GM18517 (cell line): ENCODE results near the gene RANGAP1.

ENCODE experiments used
- ATAC-seq: cut with Tn5 transposase; IDR thresholded peaks from one replicate; pipeline ENCODE4 v1.9.1; 2021; ENCODE audit warnings: mild to moderate bottlenecking, moderate library complexity; ENCODE audit not compliant: unreplicated experiment

Gene RANGAP1, protein sequence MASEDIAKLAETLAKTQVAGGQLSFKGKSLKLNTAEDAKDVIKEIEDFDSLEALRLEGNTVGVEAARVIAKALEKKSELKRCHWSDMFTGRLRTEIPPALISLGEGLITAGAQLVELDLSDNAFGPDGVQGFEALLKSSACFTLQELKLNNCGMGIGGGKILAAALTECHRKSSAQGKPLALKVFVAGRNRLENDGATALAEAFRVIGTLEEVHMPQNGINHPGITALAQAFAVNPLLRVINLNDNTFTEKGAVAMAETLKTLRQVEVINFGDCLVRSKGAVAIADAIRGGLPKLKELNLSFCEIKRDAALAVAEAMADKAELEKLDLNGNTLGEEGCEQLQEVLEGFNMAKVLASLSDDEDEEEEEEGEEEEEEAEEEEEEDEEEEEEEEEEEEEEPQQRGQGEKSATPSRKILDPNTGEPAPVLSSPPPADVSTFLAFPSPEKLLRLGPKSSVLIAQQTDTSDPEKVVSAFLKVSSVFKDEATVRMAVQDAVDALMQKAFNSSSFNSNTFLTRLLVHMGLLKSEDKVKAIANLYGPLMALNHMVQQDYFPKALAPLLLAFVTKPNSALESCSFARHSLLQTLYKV

DNA sequence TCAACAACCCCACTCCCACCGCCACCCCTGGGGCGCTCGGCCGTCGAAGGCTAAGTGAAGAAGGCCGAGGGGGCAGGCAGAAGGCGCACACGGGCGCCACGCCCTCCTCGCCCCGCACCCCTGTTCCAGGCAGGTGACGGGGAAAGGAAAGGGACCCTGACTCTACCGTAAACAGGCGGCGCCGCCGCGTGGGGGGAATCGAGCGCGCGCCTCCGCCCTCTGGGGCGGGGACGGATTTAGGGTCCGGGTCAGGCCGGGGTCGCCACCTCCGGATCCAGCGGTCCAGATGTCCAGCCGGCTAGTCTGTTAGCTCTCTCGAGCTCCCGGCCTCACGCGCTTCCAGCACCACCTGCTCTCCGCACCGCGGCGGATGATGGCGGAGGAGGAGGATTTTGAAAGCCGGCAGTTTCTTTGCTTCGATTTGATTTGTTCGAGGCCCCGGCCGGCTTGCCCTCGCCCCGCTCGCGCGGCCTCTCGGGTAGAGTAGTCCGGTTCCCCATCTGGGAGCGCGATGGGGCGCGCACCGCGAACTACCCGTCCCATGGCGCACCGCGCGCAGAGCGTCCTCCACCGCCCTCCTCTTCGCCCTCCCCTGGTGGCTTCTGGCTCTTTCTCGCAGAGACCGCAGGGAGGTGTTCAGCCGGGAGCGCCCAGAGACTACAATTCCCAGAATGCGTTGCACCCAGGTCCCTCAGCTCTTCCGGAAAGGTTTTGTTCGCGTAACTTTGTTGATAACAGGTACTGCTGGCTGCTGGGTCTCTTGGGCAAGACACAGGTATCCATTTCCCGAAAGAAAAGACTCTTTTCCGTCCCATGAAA is at the start of gene RANGAP1:
Gene RANGAP1 (minus strand): TSS at position 368 of the 819 bp plus-strand sequence. CDS start 5,143 bp downstream, outside the sequence.
- ATAC-seq = peak; percentile 87

DNA sequence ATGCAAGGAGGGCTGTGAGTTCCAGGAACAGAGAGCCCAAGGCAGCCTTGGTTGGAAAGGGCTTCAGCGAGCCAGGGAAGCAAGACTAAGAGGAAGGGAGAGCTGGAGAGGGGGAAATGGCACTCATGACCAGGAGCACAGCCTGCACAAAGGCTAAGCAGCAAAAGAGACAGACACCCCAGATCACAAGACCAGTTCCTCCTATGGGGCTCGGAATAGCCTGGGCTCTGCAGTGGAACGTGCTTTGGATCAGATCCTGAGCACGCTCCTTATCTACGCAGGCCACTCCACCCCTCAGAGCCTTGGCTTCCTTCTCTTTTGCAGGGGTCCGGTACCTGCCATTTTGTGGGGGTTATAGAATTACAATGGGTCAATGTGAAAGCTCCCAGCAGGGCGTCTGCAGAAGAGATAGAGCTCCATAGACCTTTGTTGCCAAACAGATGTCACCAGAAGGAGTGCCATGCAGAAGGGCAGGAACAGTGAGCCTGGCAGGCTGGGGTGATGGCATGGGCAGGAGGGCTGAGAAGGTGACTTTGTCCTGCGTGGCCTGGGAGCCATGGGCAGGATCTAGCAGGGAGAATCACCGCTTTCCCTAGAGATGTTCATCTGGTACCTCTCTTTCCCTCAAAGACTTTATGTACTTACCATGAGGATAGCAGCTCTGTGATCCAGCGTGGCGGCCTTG is 49.1 kb upstream of the RANGAP1 start:
- ATAC-seq = no peak

DNA sequence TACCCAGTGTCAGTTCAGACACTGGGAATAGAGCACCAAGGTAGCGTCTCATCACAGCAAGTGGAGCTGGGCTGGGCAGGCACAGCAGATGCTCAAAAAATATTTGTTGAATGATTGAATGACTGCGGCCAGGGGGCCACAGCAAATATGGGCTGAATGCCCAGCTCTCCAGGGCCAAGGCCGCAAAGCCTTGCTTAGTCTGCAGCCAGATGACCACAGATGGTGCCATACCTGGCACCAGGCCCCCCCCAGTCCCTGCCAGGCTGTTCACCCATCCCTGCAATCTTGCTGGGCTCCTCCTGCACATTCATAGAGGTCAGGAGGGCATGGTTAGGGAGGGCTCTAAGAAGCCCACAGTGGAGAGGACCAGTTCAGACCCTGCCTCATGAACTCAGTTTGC is 48.2 kb upstream of the RANGAP1 start:
- ATAC-seq = no peak

DNA sequence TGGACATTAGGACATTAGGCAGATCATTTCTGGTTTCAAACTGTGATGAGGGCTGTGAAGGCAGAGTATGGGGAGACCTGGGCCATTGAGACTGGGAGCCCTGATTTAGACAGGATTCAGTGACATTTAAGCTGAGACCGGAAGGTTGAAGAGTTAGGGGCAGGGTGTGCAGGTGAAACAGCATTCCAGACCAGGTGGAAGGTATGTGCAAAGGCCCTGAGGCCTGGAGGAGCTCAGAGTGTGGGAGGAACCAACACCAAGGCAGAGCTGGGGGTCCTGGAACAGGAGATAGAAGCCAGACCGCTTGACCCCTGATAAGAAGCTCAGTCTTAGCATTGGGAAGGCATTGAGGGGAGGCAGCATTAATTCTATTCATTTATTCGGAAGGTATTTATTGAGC is 47.8 kb upstream of the RANGAP1 start:
- no peak for ATAC-seq

DNA sequence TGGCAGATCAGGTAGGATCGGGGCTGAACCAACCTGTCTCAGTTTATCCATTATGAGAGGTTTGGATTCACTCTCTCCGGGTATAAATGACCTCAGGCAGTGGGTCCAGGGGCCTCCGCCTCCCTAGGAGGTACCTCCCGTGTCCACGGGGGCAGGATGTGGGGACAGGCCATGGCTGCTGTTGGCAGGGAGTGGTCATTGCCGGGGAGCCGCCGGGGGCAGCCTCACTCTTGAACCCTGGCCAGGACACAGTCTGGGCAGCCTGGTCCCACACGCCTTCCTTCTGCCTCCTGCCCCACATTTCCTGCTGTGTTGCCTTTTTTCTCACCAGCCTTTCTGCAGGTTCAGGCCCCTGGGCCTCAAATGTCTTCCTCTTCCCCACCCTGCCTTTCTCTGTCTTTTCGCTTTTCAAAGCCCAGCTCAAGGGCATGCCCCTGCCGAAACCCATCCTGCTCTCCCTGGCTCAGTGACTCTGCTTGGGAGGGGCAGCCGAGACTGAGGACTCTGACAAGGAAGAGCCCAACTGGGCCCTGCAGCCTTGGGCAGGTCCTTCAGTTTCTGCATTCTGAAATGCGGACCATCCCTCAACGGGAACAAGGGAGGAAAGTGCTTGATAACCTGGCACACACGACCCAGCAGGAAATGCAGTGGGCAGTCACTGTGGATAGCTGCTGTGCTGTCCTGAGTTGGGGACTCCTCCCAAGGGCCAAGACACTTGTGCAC is 46.4 kb upstream of the RANGAP1 start:
- ATAC-seq = no peak

DNA sequence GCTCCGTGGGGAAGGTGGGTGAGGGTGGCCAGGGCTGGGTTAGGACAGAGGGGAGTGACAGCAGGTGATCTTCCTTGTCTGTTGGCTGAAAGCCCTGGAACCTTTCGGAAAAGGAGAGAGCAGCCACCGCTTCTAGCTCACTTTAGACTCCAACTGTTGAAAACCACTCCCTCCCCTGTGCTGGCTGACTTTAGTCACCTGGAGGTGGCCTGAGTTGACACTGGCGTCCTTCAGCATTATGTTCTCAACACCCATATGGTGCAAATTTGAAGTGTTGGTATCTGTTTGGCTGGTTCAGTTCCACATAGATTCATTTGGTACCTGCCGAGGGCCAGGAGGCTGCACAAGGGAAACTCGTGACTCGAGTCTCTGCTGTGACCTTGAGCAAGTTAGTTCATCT is 44.2 kb upstream of the RANGAP1 start:
- ATAC-seq = no peak

DNA sequence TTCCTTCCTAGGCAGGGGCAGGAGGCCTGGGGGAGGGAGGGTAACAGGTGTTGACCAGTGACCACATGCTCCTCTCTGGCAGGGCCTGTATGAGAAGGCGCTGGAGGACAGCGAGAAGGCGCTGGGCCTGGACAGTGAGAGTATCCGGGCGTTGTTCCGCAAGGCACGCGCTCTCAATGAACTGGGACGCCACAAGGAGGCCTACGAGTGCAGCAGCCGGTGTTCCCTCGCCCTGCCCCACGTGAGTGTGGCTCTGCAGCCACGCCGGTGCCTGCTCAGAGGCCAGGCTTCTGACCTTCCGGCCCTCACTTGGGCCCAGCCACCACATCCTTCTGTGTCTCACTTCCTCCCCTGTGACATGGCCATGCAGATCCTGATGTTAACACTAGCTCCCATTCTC is 41.1 kb upstream of the RANGAP1 start:
- ATAC-seq = no peak

DNA sequence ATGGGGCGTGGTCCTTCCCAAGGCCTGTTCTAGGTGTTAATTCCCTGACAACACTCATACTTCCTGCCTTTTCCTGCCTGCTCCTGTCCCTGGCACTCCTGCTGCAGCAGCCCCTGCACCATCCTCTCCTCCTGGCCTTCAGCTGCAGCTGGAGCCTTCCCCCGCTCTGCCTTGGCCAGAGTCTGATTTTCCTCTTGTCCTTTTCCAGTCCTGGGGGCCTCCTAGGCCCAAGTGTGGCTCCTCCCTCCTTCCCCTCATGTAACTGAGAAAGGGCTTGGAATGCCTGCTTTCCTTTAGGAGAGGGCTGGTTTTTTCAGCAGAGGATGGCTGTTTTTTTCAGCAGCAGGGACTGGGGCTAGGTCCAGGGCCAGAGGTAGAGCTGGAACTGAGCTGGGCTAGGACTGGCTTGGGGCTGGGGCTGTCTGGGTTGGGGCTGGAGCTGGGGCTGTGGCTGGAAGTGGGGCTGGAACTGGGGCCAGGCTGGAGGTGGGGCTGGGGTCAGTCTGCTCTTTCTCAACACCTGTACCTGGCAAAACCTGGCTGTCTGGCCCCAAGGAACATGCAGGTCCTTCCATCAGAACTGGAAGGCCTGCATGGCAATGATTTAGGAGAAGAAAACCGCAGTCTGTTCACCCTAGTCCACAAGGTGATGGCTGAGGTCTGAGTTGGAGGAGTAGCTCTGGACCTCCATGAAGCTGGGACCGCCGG is 39.0 kb upstream of the RANGAP1 start:
- ATAC-seq = no peak

DNA sequence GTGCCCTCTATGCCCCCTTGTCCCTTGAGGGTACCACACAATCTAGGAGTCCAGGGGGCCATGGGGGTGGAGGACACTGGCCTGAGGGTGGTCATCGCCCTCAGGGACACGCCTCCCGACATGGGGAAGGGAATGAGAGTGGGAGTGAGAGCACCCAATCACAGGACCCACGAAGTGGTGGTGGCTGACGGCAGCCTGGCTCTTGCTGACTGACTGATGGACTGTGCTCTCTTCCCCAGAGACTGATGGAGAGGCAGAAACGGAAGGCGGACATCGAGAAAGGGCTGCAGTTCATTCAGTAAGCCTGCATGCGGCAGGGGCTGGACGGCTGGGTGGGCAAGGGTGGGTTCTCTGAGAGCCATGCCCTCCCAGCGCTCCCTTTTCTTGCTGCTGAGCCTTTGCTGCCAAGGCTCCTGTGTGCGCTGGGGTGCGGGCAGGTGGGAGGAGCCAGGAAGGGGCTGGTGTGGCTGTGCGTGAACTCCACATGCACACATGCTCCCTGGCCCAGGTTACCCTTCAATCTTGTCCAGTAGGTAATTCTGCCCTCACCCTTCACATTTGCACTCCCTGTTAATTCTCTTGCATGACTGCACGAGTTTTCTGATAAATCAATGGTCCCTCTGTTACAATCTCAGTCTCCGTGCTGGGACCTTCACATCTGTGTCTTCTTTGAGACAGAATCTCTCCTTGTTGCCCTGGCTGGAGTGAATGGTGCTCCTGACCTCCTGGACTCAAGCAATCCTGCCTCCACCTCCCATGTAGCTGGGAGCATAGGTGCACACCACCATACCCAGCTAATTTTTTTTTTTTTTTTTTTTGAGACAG is 34.6 kb upstream of the RANGAP1 start:
- no peak for ATAC-seq

DNA sequence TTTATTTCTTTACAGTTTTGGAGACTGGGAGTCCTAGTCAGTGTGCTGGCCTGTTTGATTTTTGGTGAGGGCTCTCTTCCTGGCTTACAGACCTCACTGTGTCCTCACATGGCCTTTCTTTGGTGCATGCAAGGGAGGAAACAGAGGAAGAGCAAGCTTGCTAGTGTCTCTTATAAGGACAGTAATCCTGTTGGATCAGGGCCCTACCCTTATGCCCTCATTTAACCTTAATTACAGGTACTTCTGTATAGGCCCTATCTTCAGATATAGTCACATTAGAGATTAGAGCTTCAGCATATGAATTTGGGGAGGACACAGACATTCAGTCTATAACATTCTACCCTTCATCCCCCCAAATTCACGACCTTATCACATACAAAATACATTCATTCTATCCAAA is 29.6 kb upstream of the RANGAP1 start:
- no peak for ATAC-seq

DNA sequence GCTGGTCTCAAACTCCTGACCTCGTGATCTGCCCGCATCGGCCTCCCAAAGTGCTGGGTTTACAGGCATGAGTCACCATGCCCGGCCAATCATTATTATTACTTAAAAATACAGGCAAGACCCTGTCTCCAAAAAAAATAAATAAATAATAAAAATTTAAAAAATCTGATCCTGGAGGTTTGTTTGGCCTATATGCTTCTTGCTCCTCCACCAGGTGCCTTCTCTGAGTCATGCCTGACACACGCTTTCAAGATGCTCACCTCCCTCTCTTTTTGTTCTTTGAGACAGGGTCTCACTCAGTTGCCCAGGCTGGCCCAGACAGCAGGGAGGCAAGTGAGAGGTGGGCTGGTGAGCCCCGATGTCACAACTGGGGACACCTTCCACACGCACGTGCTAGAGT is 28.8 kb upstream of the RANGAP1 start:
- ATAC-seq = no peak

DNA sequence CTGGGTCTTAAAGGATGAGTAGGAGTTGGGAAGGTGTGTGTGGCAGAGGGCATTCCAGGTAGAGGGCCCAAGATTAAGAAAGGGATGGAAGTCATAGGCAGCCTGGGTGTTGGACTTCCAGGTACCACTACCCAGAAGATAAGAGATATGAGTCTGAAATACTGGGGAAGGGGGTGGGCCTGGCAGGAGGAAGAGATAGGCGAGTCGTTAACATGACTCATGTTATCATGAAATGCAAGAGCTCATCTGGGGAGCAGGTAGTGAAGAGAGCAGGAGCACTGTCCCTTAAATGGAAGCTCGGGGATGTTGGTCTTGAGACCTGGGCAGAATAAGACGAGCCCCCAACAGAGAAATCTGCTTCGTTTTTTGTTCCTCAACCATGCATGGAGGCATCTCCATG is 25.5 kb upstream of the RANGAP1 start:
- ATAC-seq = no peak

DNA sequence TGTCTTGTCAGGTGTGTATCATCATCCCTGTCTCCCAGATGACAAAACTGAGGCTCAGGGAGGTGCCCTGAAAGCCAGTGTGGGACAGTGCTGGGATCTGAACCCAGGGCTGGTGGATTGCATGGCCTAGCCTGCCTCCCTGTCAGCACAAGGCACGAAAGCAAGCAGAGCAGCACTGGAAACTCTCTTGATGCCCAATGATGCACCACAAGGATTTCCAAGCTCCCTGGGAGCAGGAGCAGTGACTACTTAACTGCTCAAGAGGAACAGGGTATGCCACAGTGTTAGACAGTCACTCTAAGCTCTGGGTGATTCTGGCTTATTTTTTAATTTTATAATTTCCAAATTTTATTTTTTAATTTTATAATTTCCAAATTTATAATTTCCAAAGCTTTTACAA is 24.3 kb upstream of the RANGAP1 start:
- ATAC-seq = no peak

DNA sequence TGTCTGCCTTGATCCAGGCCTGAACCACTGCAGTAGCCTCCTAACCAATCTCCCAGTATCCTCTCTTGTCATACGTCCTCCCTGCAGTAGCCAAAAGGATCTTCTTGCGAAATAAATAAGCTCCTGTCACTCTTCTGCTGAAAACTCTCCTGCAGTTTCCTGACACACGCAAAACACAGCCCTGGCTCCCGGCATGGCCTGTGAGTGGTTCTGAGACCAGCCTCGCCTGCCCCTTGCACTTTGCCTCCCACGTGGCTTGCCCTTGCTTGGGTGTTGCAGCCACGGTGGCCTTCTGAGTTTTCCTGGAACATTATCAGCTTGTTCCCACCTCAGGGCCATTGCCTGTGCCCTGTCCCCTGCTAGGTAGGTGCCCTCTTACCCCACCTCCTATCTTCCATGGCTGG is 22.6 kb upstream of the RANGAP1 start:
- no peak for ATAC-seq

DNA sequence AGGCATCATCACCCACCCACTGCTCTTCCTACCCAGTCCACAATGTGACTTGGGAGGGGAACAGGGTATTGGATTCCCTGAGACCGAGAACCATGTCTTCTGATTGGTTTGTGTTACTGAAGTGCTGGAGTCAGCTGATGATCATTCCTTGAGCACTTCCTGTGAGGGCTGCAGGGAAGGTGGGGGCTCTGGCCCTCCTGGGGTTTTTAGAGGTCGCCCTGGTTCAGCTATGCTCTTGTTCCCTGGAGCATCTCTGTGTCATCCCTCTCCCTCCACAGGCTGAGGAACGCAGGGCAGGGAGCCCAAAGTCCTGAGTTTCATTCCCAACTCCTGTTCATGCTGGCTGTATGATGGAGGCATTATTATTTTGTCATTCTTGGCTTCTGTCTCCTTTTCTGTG is 22.1 kb upstream of the RANGAP1 start:
- ATAC-seq = no peak

DNA sequence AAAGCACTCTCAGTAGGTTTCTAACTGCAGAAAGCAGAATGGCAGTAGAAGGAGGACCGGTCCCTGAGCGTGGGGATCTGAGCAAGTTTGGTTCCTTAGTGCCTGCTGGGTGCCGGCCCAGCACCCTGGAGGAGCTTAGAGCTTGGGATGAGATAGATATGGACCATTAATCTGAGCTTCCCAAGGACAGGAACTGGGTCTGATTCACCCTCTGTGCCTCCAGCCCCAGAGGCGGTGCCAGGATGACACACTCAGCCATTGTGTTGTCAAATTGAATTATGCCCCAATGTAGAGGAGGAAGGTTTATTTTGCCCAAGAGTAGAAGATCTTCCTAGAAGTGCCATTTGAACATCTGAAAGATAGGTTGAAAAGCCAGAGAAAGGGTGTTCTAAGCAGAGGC is 19.7 kb upstream of the RANGAP1 start:
- no peak for ATAC-seq

DNA sequence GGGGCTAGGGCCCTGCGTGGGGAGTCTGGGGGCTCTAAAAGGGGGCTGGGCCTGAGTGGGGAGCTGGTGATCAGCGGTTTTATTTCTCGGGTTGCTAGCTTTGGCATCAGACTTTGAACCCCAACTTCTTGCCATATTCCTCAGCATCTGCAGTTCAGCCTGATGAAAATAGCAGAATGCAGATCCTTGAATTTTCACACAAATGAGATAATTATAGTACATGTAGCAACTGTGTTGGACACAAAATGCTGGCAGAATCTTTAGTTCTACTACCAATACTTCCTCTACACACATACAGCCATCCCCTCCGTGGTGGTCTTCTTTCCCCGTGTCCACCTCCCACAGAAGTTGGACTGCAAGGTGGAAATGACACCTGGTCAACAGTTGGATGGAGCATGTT is 16.8 kb upstream of the RANGAP1 start:
- no peak for ATAC-seq

DNA sequence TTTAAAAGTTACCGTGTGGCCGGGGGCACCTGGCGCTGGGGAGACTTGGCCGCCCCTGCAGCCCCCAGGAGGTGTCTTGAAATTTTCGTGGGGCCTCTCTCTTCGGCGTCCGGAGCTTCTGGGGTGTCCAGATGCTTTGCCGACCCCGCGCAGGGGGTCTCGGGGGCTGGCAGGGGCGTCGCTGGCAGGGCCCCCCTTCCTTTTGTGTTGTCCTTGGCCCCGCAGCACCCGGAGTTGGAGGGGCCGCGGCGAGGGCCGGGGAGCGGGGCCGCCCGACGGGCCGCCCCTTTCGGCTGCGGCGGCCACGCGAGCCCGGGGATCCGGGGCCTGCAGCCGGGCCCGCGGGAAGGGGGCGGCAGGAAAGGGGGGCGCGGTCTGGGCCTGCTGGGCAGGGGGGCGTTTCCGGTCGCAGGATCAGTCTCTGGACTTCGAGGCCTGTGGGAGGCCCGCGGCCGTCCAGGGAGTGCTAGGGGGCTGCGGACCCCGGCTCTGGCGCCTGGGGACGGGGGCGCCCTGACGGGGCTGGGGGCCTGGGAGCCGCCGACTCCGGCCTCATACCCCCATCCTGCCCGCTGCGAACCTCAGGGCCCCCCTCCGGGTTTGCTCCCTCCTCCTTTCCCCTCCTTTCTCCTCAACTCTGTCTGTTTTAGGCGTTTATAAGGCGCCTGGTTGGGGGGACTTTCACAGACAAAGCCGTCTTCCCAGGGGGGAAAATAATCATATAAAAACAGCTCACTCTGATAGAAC is 16.2 kb upstream of the RANGAP1 start:
- no peak for ATAC-seq
